Activated naive CD4-positive, alpha-beta T cell treated with Interleukin-2 at 50 U/mL for 16 hours (primary cell): ENCODE measurements around the gene RNASE11.
"Not testable (repeated sequence)": the region's sequence is repeated elsewhere in the genome, so short reads cannot be mapped to it uniquely, and the experiment has no call there.

Experiments
- DNase-seq: peaks from one replicate; pipeline ENCODE4 v3.0.0-alpha.2; 2020

RNASE11 gene

GRCh38 chr14:20587489-20588154 lies at the start of gene RNASE11:
Gene RNASE11, minus strand, starts transcription at chr14:20588001.
- DNase-seq = no peak

DNA sequence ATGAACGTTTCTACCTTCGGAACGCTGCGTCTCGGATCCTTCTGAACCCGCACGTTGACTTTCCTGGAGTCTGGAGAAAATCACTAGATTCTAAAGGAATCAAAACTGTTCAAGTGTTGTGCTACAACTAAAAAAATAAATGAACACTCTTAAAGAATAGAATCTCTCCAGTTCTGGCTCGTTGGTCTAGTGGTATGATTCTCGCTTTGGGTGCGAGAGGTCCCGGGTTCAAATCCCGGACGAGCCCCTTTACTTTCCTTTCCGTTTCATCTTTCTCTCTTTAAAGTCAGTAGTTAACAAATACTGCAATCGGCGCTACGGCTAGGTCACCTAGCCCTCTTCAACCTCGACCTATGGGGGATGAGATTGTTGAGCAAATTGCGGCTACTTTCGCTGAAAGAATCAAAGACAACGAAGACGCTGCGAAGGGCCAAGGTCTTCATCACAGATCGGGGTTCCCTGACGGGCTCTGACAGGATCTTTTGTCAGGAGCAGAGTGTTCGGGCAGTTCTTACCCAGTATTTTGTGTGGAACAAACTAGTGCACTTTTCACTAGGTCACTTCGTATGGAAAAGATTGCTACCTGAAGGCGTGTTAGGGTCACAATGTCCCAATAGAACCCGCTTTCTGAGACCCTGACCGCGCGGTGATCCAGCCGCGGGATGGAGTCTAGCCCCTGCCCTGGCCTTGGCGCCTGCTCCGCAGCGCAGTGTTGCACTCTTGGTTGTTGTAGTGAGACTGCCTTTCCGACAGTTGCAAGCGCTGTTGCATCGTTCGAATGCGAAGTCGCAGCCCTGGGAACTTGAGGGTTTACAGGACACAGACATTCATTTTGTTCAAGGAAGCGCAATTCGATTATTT lies 45.3 kb upstream of the RNASE11 start:
- DNase-seq = peak; percentile 62

- DNase-seq = peak; percentile 28
Observed at GRCh38 chr14:20632448-20632830, 44.6 kb upstream of the RNASE11 start.

- DNase-seq = no peak
Observed at GRCh38 chr14:20631880-20632389, 44.1 kb upstream of the RNASE11 start.

DNA sequence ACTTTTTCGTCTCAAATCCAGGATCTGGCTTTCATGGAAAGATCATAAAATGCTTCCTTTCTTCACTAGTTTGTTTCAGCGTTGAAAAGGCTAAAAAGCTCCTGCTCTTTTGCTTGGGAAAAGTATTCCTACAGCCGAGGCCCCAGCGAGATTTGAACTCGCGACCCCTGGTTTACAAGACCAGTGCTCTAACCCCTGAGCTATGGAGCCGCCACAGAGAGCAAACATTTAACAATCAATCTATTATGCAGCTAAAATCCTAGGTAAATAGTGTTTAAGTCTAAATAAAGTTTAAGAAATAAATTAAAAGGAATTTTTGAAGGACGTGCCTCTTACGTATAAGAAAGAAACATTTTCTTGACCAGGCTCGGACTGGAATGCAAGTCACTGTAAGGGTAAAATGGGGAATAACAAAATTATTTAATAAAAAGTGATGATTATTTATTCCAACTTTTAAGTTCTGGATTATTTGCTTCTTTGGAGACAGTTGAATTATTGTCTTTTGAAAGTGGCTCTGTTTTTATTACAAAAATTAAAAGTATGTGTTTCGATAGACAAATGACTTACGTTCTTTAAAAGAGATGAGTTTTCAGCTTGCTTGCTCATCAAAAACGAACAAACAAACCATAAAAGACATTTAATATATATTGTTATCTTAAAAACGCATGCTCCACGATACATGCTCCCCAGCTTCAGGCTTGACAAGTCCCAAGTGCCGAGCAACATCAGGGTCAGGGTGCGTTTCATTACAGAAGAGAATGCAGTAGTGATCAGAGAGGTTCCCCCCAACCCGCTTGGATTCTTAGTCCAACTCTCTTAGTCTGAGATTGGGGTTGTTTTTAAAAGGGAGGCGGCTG lies 43.5 kb upstream of the RNASE11 start:
- DNase-seq = peak; percentile 52

- peak; percentile 28 for DNase-seq
Observed at GRCh38 chr14:20630340-20631022, 42.7 kb upstream of the RNASE11 start.

DNA sequence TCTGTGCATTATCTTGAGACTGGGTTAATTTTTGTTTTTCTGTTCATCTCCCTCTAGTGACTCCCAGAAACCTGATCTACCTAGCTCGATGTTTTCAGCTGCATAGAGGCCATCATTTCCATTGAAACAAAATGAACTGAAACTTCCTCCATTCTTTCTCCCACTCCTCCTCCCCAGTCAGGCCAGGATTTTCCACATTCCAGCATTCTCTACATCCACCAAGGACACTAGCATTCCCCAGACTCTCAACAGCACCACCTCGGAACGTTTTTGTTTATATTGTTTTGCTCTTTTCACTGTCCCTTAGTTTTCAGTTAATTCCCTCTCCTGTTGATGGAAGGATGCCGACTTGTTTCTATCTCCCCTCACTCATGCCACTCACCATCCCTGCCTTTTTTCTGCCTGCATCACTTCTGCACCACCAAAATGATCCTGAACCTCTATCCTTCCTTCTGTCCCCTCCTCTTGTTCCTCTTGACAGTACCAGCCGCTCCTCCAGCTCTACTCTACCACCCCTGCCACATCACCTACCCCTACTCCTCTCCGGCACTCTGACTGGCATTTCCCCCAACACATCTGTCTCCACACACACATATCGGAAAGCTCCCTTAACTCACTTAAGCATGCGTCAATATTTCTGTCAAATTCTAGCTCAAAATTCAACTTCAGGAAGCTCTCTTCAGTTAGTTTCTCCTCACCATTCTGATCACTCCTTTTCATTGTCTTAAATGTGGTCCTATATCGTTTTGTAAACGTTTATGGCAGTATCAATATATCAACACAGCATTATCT lies 40.5 kb upstream of the RNASE11 start:
- no peak for DNase-seq

DNA sequence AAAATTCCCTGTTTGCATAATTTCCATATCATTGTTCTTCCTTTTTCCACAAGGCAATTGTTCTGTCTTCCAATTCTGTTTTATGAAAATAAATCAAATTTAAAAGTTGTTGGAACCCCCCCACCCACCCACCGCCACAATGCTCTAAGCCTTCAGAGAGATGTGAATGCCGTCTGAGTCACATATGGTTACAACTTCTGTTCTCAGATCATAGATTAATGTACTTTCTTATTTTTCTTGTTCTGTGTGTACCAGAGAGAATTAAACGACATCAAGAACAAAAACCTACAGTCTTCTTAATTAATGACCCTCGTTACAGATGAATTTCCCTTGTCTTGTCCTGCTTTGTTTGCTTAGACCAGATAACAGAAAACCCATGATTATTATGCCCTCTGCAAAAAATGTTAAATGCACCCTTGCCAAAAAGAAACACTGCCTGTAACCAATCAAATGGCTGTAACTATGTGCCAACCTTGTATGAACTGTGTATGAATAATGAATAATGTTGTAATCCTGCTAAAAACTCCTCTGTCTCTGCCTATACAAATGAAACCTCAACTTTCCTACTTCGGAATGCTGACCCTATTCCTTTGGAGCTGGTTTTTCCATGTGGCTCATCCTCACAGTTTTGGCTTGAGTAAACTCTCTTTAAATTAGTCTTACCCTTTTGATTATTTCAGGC lies 39.7 kb upstream of the RNASE11 start:
- no peak for DNase-seq

DNA sequence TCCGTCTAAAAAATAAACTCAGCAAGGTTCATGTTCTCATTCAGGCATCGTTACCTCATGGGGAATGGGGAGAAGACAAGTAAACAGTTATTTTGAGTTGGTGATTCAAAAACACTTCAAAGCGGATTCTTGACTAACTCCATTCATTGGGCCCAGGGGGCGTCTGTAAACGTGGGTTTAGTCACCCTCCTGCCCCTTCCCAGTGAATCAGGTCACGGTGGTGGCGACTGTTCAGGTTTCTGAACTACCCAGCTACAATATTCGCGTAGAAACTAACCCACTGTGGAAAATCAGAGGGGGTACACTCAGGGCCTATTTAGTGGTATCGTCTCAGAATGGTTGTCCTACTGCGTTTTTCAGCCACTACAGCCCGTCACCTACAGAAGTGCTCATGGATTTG lies 38.5 kb upstream of the RNASE11 start:
- DNase-seq = peak; percentile 14

GRCh38 chr14:20624495-20625070 lies 36.8 kb upstream of the RNASE11 start:
- DNase-seq = peak; percentile 44

- no peak for DNase-seq
Observed at GRCh38 chr14:20623798-20624197, 36.0 kb upstream of the RNASE11 start.

GRCh38 chr14:20622816-20623291 lies 35.1 kb upstream of the RNASE11 start:
- DNase-seq = no peak

- no peak for DNase-seq
Observed at GRCh38 chr14:20620798-20621478, 33.1 kb upstream of the RNASE11 start.

GRCh38 chr14:20619688-20620087 lies 31.9 kb upstream of the RNASE11 start:
- DNase-seq = not testable (repeated sequence)

GRCh38 chr14:20618271-20618749 lies 30.5 kb upstream of the RNASE11 start:
- DNase-seq = no peak

DNA sequence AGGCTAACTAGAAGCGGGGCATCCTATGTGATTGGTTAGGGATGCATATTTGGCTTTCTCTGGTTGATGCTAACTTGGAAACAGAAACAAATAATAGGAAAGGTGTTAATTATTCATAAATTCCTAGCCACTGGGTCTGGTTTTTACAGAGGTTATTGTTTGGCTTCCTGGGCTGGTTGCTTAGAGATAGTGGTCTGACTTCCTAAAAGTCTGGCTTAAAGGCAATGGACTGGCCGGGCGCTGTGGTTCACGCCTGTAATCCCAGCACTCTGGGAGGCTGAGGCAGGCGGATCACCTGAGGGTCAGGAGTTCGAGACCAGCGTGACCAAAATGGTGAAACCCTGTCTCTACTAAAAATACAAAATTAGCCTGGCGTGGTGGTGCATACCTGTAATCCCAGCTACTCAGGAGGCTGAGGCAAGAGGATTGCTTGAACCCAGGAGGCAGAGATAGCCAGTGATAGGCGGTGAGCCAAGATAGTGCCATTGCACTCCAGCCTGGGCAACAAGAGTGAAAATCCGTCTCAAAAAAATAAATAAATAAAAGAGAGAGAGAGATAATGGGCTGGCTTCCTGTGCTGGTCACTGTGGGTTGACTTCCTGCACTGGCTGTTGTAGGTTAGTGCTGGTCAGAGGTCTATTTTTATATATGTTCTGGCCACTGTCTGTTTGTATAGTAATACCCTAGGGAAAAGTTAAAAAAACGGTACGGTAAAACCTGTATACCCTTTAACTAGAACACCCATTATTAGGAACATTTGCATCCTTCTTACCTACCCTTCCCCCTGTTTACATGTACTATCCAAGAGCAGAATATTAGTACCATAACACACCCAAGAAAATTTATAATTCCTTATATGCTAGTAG lies 29.6 kb upstream of the RNASE11 start:
- no peak for DNase-seq

DNA sequence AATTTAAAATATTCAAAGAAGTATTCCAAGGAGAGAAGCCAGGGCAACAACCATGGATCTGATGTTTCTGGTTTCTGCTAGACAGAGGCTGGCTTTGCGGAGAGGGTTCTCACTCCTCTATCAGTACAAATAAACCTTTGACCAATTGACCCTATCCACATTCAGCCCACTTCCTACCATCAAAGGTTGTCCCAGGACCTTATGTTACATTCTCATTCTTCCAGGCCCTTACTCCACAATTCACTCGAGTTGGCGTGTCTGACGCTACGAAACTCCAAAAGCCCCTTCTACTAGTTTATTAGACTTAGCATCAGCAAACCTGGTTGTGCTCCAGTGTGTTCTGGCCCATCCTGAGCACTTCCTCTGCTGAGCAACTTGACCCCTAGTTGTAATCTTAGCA lies 28.2 kb upstream of the RNASE11 start:
- DNase-seq = no peak

DNA sequence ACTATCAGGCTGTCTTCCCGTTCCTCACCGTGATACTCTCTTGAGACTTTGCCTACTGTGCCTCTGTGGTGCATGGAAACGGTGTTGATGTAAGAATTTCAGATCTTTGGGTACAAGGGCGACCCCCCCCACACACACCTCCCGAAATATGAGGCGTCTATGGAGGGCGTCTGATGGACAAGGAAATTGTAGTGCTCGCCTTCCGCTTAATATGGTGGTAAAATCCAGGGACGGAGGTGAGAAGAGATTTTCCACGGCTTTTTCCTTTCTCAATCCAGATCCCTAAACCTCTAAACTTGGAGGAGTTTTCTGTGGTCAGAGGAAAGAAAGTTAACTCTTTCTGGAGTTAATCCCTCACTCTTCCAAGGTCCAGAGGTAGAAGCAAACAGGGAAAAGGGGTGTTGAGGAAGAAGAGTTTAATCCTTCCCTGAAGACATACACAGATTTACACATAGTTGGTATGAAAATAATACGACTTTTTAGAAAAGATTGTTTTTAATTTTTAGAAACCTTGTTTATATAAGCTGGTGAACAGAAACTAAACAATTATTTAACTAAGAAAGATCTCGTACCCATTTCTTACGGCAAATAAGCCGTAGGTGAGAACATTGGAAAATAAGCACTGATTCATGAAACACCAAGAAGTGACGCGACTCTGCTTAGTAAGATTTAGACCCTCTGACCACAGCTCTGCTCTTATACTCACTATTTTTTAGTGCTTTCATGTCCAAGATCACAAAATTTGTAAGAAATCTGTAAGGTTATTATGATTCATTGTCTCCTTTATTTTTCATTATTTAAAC lies 26.4 kb upstream of the RNASE11 start:
- DNase-seq = peak; percentile 25
